AG04450 (cell line): ENCODE results near the gene STIM1. TPM values are rescaled to one million over a fixed set of nuclear protein-coding genes. Genes with fewer than 3 reads are reported as not detected.
"Not testable (repeated sequence)": the region's sequence is repeated elsewhere in the genome, so short reads cannot be mapped to it uniquely, and the experiment has no call there.

Source experiments
- CTCF ChIA-PET: fragments of 300-600, 350-600 bp; formaldehyde crosslinking; extraction: SDS; loops from one replicate; lab custom pipeline; 2022; ENCODE audit warnings: antibody characterized with exemption, inconsistent platforms; lab: Charles Lee
- POLR2A ChIA-PET: fragments of 350-600 bp; formaldehyde crosslinking; extraction: SDS; loops from one replicate; lab custom pipeline; 2021; ENCODE audit warnings: antibody characterized with exemption, inconsistent platforms; lab: Yijun Ruan, JAX
- DNase-seq: peaks from one replicate; pipeline ENCODE4 v3.0.0-alpha.2; 2011; ENCODE audit warnings: low read depth, low spot score
- H3K27ac ChIP-seq: one replicate; pipeline ENCODE4 v1.5.1; 2012; ENCODE audit warnings: low read depth, low read length, control low read depth
- H3K27me3 ChIP-seq: one replicate; pipeline ENCODE4 v1.6.0; 2012; ENCODE audit warnings: low read length; ENCODE audit not compliant: control insufficient read depth, insufficient read depth
- H3K4me3 ChIP-seq: 2 replicates; pipeline ENCODE4 v1.5.1; 2011; ENCODE audit warnings: mild to moderate bottlenecking, low read depth, low read length, control low read depth
- H3K9me3 ChIP-seq: 2 replicates; pipeline ENCODE4 v1.5.1; 2012; ENCODE audit warnings: low read length; ENCODE audit not compliant: control insufficient read depth, insufficient read depth
- polyA plus RNA-seq: library from polyadenylated mRNA; depleted of rRNA; stranded (reverse); fragments of >200 nt; gene quantifications from 2 replicates; pipeline ENCODE4 v1.2.3, GENCODE V29; 2011
- TF ChIP-seq, protein P1 (sequence below): IDR thresholded peaks from 2 replicates; pipeline ENCODE4 v1.5.1; 2011; ENCODE audit warnings: low read depth, low read length, control low read depth, inconsistent platforms

The STIM1 gene
- polyA plus RNA-seq, 1 experiment = 23.4 TPM

DNA sequence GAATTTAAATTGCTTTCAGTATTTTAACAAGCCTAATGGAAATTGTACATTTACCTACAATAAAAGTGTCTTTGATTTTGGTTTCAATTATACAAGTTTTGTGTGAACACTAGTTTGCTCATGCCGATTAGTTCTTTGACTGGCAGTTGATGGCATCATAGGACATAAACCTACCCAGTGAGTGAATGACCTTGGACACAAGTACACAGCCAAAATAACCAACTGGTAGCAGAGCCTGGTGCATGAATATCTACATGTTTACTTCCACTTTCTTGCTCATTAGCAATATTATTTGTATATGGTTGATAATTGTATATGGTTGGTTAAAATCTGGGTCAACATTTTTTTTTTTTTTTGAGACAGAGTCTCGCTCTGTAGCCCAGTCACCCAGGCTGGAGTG is 37.8 kb downstream of the STIM1 start:
- ChIA-PET CTCF (no interaction called here), POLR2A (no interaction called here)
- H3K27ac ChIP-seq = no peak overlapping the region
- H3K4me3 ChIP-seq = no peak overlapping the region
- no peaks in the 10 kb centered on the region for H3K27me3 ChIP-seq
- TF ChIP-seq, protein P1, sequence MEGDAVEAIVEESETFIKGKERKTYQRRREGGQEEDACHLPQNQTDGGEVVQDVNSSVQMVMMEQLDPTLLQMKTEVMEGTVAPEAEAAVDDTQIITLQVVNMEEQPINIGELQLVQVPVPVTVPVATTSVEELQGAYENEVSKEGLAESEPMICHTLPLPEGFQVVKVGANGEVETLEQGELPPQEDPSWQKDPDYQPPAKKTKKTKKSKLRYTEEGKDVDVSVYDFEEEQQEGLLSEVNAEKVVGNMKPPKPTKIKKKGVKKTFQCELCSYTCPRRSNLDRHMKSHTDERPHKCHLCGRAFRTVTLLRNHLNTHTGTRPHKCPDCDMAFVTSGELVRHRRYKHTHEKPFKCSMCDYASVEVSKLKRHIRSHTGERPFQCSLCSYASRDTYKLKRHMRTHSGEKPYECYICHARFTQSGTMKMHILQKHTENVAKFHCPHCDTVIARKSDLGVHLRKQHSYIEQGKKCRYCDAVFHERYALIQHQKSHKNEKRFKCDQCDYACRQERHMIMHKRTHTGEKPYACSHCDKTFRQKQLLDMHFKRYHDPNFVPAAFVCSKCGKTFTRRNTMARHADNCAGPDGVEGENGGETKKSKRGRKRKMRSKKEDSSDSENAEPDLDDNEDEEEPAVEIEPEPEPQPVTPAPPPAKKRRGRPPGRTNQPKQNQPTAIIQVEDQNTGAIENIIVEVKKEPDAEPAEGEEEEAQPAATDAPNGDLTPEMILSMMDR = no peak
- H3K9me3 ChIP-seq = no peaks in the 10 kb centered on the region
- DNase-seq = no peak

DNA sequence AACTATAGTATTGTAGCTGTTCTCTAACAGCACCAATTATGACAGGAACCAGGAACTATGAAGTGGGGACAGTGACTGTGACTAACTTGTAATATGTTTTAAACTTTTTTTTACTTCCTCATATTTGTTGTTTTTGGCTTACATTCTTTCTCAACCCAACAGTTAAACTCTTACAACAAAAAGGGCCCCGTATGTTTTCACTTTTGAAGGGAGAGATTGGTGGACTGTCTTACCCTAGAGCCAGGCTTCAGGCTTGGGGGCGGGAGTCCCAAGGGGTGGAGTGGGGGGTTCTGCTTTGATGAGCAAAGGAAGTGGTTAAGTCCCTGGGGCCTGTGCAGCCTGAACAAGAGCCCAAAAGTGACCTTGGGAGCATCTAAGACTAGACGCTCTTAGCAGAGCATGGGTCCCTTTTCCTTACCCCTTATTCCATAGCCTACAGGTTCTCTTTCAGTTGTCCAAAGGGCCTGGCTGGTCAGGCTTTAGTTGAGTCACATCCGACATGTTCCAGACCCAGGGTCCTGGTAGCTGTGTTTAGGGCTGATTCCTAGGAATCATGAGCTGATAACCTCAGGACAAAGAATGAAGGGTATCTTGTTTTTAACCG is 38.8 kb downstream of the STIM1 start:
- Histone ChIP-seq H3K27ac (no peak overlapping the region), H3K9me3 (no peaks in the 10 kb centered on the region), H3K27me3 (no peaks in the 10 kb centered on the region), H3K4me3 (no peak overlapping the region)
- CTCF ChIA-PET = interaction anchor here (1.3 to 2.2 kb wide), 2 partner anchors 40 to 45 kb away, joined by 3 to 11 read pairs; partner anchors contain the start of gene STIM1
- DNase-seq = no peak
- POLR2A ChIA-PET = no interaction called here
- TF ChIP-seq, protein P1 = no peak

DNA sequence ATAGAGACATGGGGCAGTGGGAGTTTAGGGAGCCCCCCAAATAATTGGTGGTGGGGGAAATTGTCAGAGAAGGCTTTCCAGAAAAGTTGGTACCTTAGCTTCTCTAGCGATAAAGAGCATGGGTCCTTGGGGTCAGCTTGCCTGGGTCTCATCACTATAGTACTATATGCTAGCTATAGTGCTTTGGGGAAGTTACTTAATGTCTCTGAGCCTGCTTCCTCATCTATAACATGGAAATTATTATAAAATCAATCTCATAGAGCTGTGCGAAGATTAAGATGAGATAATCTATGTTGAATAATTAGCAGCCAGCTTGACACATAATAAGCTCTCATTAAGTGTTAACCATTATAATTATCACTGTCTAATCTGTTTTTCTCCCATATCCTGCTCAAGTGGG is 41.2 kb downstream of the STIM1 start:
- Histone ChIP-seq H3K9me3 (no peaks in the 10 kb centered on the region; the same call in 1 of the 2 replicates), H3K27me3 (no peaks in the 10 kb centered on the region), H3K4me3 (no peak overlapping the region), H3K27ac (no peak overlapping the region)
- POLR2A ChIA-PET = no interaction called here
- TF ChIP-seq, protein P1 = no peak
- CTCF ChIA-PET = interaction anchor here (0.8 to 1.5 kb wide), 3 partner anchors 8 to 175 kb away, joined by 3 to 4 read pairs (median 4); partner anchors contain the start of gene STIM1
- DNase-seq = no peak

DNA sequence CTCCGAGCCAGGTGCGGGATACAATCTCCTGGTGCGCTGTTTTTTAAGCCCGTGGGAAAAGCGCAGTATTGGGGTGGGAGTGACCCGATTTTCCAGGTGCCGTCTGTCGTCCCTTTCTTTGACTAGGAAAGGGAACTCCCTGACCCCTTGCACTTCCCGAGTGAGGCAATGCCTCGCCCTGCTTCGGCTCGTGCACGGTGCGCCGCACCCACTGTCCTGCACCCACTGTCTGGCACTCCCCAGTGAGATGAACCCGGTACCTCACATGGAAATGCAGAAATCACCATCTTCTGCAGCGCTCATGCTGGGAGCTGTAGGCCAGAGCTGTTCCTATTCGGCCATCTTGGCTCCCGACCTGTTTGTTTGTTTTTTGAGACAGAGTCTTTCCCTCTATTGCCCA is 44.8 kb downstream of the STIM1 start:
- H3K27ac ChIP-seq, H3K27me3 ChIP-seq, DNase-seq, CTCF ChIA-PET, H3K4me3 ChIP-seq, H3K9me3 ChIP-seq, POLR2A ChIA-PET: not testable (repeated sequence)

DNA sequence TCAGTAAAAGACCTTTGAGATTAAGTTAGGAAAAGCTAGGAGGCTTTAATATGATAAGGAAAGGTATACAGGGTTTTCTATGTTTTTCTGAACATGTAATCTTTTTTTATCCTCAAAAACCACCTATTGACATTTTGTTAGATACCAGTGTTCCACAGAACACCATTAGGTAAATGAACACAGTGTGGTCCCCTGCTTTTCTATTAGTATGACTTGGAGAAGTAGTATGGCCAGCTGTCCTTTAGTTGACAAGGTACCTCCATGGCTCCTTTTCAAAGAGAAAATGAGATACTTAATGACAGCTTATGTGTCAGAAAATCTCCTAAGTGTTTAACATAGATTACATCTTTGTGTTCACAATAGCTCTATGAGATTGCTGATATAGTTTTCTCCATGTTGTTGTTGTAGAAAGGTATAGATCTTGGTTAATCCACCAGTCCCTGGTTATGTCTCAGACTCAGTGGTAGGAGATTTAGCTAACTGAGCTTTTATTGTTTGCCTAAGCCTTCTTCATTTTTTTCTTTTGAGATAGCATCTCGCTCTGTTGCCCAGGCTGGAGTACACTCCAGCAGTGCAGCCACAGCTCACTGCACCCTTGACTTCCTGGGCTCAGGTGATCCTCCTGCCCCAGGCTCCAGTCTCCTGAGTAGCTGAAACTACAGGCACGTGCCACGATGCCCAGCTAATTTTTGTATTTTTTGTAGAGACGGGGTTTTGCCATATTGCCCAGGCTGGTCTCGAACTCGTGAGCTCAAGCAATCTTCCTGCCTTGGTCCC is 46.0 kb downstream of the STIM1 start:
- Histone ChIP-seq H3K27ac (no peak overlapping the region), H3K9me3 (no peaks in the 10 kb centered on the region; the same call in 1 of the 2 replicates), H3K27me3 (no peaks in the 10 kb centered on the region), H3K4me3 (no peak overlapping the region)
- TF ChIP-seq, protein P1 = no peak
- DNase-seq = no peak
- CTCF ChIA-PET = interaction anchor here (0.6 to 1.8 kb wide), 4 partner anchors 36 to 171 kb away, joined by 3 to 5 read pairs (median 4); partner anchors contain the start of gene STIM1
- POLR2A ChIA-PET = no interaction called here
